Measurements from ENCODE around the gene USF3. TPM values are rescaled to one million over a fixed set of nuclear protein-coding genes. Genes with fewer than 3 reads are reported as not detected.

The USF3 gene
- total RNA-seq, 1 experiment from 2014 or later, result 10.9 TPM

- Mint-ChIP-seq H3K4me1 (ENCODE audit: low read depth, unreplicated experiment) (peaks cover 6% of the 10 kb centered on the region), H3K4me3 (ENCODE audit: unreplicated experiment) (no peak overlapping the region), H3K36me3 (ENCODE audit: insufficient read depth, unreplicated experiment) (no peaks in the 10 kb centered on the region), H3K9me3 (ENCODE audit: unreplicated experiment) (no peaks in the 10 kb centered on the region), H3K27ac (ENCODE audit: unreplicated experiment) (no peak overlapping the region), H3K27me3 (ENCODE audit: insufficient read depth, unreplicated experiment) (no peaks in the 10 kb centered on the region)
- CTCF ChIA-PET, result no interaction called here
- no peaks in the 10 kb centered on the region for H3K4me1 ChIP-seq
- no peaks in the 10 kb centered on the region for H3K36me3 ChIP-seq (ENCODE audit: control insufficient read depth, insufficient read depth, low read length)
- no TSS peak for BruUV-seq (replicated peaks)
- no peak overlapping the region for H3K4me3 ChIP-seq (ENCODE audit: low read depth, low read length)
- H3K9me3 ChIP-seq, result 0 out of 2 replicates have a peak, but pooled peaks cover 3% of the 10 kb centered on the region
- POLR2A ChIA-PET, result no interaction called here
- TF ChIP-seq CTCF (IDR thresholded peaks at IDR 0.05; ENCODE audit: insufficient read depth in 1 of 2, low read depth in 1 of 2, low read length in 1 of 2, severe bottlenecking in 1 of 2, unreplicated experiment in 1 of 2), result no peak
- H3K27me3 ChIP-seq (replicated peaks; ENCODE audit: control insufficient read depth, insufficient read depth, low read length), result no peaks in the 10 kb centered on the region
- intact Hi-C loops (cut with micrococcal nuclease; ENCODE audit: unreplicated experiment), result no loop called here
- no peak for DNase-seq
Observed at GRCh38 chr3:113707835-113708234, 11.4 kb upstream of the USF3 start.

GRCh38 chr3:113698956-113699355 lies 2.5 kb upstream of the USF3 start:
- Histone ChIP-seq H3K4me1 (peaks cover 18% of the 10 kb centered on the region), H3K4me3 (ENCODE audit: low read depth, low read length) (no peak overlapping the region), H3K9me3 (no peaks in the 10 kb centered on the region), H3K36me3 (ENCODE audit: control insufficient read depth, insufficient read depth, low read length) (no peaks in the 10 kb centered on the region), H3K27me3 (replicated peaks; ENCODE audit: control insufficient read depth, insufficient read depth, low read length) (no peaks in the 10 kb centered on the region)
- BruUV-seq (replicated peaks), result no TSS peak
- no peak for TF ChIP-seq CTCF (IDR thresholded peaks at IDR 0.05; ENCODE audit: insufficient read depth in 1 of 2, low read depth in 1 of 2, low read length in 1 of 2, severe bottlenecking in 1 of 2, unreplicated experiment in 1 of 2)
- no peak overlapping the region for H3K4me3 Mint-ChIP-seq (ENCODE audit: unreplicated experiment)
- POLR2A ChIA-PET, result no interaction called here
- DNase-seq, result no peak
- H3K4me1 Mint-ChIP-seq (ENCODE audit: low read depth, unreplicated experiment), result no peaks in the 10 kb centered on the region
- H3K27ac Mint-ChIP-seq (ENCODE audit: unreplicated experiment), result no peak overlapping the region
- intact Hi-C loops (cut with micrococcal nuclease; ENCODE audit: unreplicated experiment), result no loop called here
- no peaks in the 10 kb centered on the region for H3K9me3 Mint-ChIP-seq (ENCODE audit: unreplicated experiment)
- peaks cover 6% of the 10 kb centered on the region for H3K36me3 Mint-ChIP-seq (ENCODE audit: insufficient read depth, unreplicated experiment)
- no peaks in the 10 kb centered on the region for H3K27me3 Mint-ChIP-seq (ENCODE audit: insufficient read depth, unreplicated experiment)
- CTCF ChIA-PET, result no interaction called here

GRCh38 chr3:113698213-113698742 lies 1.8 kb upstream of the USF3 start:
- Histone ChIP-seq H3K4me1 (peaks cover 18% of the 10 kb centered on the region), H3K9me3 (no peaks in the 10 kb centered on the region), H3K27me3 (replicated peaks; ENCODE audit: control insufficient read depth, insufficient read depth, low read length) (no peaks in the 10 kb centered on the region), H3K36me3 (ENCODE audit: control insufficient read depth, insufficient read depth, low read length) (no peaks in the 10 kb centered on the region), H3K4me3 (ENCODE audit: low read depth, low read length) (no peak overlapping the region; the same call in 1 of the 2 replicates)
- Mint-ChIP-seq H3K4me1 (ENCODE audit: low read depth, unreplicated experiment) (no peaks in the 10 kb centered on the region), H3K36me3 (ENCODE audit: insufficient read depth, unreplicated experiment) (peaks cover 6% of the 10 kb centered on the region), H3K4me3 (ENCODE audit: unreplicated experiment) (no peak overlapping the region), H3K27ac (ENCODE audit: unreplicated experiment) (no peak overlapping the region), H3K9me3 (ENCODE audit: unreplicated experiment) (no peaks in the 10 kb centered on the region), H3K27me3 (ENCODE audit: insufficient read depth, unreplicated experiment) (no peaks in the 10 kb centered on the region)
- no TSS peak for BruUV-seq (replicated peaks)
- CTCF ChIA-PET, result no interaction called here
- intact Hi-C loops (cut with micrococcal nuclease; ENCODE audit: unreplicated experiment), result no loop called here
- TF ChIP-seq CTCF (IDR thresholded peaks at IDR 0.05; ENCODE audit: insufficient read depth in 1 of 2, low read depth in 1 of 2, low read length in 1 of 2, severe bottlenecking in 1 of 2, unreplicated experiment in 1 of 2), result no peak
- POLR2A ChIA-PET, result no interaction called here
- DNase-seq, result no peak
